K562 (cell line): ENCODE measurements around the gene CHD6. TPM values are rescaled to one million over a fixed set of nuclear protein-coding genes. Genes with fewer than 3 reads are reported as not detected.

Experiments used
- ATAC-seq: fragments of 200-7000 bp; cut with Tn5 transposase; 3 replicates; pipeline ENCODE4 v1.9.1; 2020; ENCODE audit warnings: moderate library complexity
- BruUV-seq: library from RNA; stranded (reverse); fragments of 400-500 nt; replicated peaks from 2 replicates; lab custom pipeline; 2021; lab: Mats Ljungman, UMichigan
- CTCF ChIA-PET: fragments of 300-600 bp; formaldehyde crosslinking; extraction: SDS; loops from one replicate; lab custom pipeline; 2021; ENCODE audit warnings: low intra/inter-chr PET ratio; lab: Yijun Ruan, JAX
- POLR2A ChIA-PET: fragments of 300-600, 350-650 bp; sonication (Branson Sonifier 250); formaldehyde crosslinking; extraction: SDS; loops from one replicate; lab custom pipeline; 2021; ENCODE audit warnings: antibody characterized with exemption, inconsistent platforms; lab: Yijun Ruan, JAX
- DNase-seq, 4 experiments: peaks; one replicate each; pipeline versions ENCODE4 v3.0.0 to v3.0.0-alpha.2; 2011 to 2018; ENCODE audit warnings: low spot score in 3 of 4, mixed read lengths in 3 of 4; ENCODE audit errors: extremely low read depth in 1 of 4
- FAIRE-seq: peaks from 2 replicates; lab custom pipeline; 2011; peaks lifted over from hg19 to GRCh38; lab: Jason Lieb, UNC
- H2AFZ ChIP-seq: 2 replicates; pipeline ENCODE4 v1.6.0; 2011; ENCODE audit warnings: low read depth, low read length, control low read depth, inconsistent platforms
- H3K27ac ChIP-seq: fragments of 200-600 bp; 3 replicates; pipeline ENCODE4 v1.8.0; 2011; ENCODE audit warnings: low read depth, mild to moderate bottlenecking, control low read depth, inconsistent platforms, low read length, moderate library complexity, mixed read lengths; ENCODE audit errors: extremely low read depth
- H3K27me3 ChIP-seq, 2 experiments: fragments of 300-600 bp in 1 of 2; 2 replicates in 1 of 2; 3 replicates in 1 of 2; pipeline versions ENCODE4 v1.6.0 to v1.8.0; 2011; ENCODE audit warnings: inconsistent platforms in 2 of 2, low read length in 2 of 2, mild to moderate bottlenecking in 1 of 2, mixed read lengths in 1 of 2, moderate library complexity in 1 of 2; ENCODE audit not compliant: control insufficient read depth in 2 of 2, insufficient read depth in 2 of 2
- H3K36me3 ChIP-seq: fragments of 300-600 bp; 3 replicates; pipeline ENCODE4 v1.8.0; 2011; ENCODE audit warnings: mild to moderate bottlenecking, low read length, inconsistent platforms; ENCODE audit not compliant: control insufficient read depth, insufficient read depth
- H3K4me1 ChIP-seq, 2 experiments: fragments of 200-600 bp in 1 of 2; replicated peaks in 1 of 2; 2 replicates in 1 of 2; 3 replicates in 1 of 2; pipeline versions ENCODE4 v1.5.1 to v1.8.0; 2011; ENCODE audit warnings: inconsistent platforms in 2 of 2, low read length in 2 of 2, mild to moderate bottlenecking in 1 of 2, mixed read lengths in 1 of 2, moderate library complexity in 1 of 2; ENCODE audit not compliant: control insufficient read depth in 2 of 2, insufficient read depth in 2 of 2
- H3K4me2 ChIP-seq: 2 replicates; pipeline ENCODE4 v1.6.1; 2011; ENCODE audit warnings: low read length, control low read depth, inconsistent platforms, mixed read lengths; ENCODE audit not compliant: insufficient read depth
- H3K4me3 ChIP-seq: fragments of 200-600 bp; sonication (generic), shearing (Covaris generic); 2 replicates; pipeline ENCODE4 v1.5.1; 2016; ENCODE audit warnings: control low read depth, inconsistent platforms
- H3K79me2 ChIP-seq: fragments of 200-600 bp; 3 replicates; pipeline ENCODE4 v1.8.0; 2011; ENCODE audit warnings: low read length, inconsistent platforms; ENCODE audit not compliant: control insufficient read depth, insufficient read depth
- H3K9ac ChIP-seq, 2 experiments: 2 replicates each; pipeline versions ENCODE4 v1.6.0 to v1.6.1; 2011; ENCODE audit warnings: low read depth in 2 of 2, low read length in 2 of 2, control low read depth in 1 of 2, inconsistent platforms in 1 of 2, mild to moderate bottlenecking in 1 of 2, mixed read lengths in 1 of 2; ENCODE audit not compliant: insufficient read depth in 1 of 2
- H3K9me1 ChIP-seq: one replicate; pipeline ENCODE4 v1.6.0; 2011; ENCODE audit warnings: inconsistent platforms, mild to moderate bottlenecking, low read length, moderate library complexity; ENCODE audit not compliant: control insufficient read depth, insufficient read depth
- H3K9me3 ChIP-seq: replicated peaks from 2 replicates; pipeline ENCODE4 v1.5.1; 2011; ENCODE audit warnings: low read depth, low read length, inconsistent platforms; ENCODE audit not compliant: control insufficient read depth, insufficient read depth
- H4K20me1 ChIP-seq: replicated peaks from 2 replicates; pipeline ENCODE4 v1.6.1; 2011; ENCODE audit warnings: low read length, inconsistent platforms, mixed read lengths; ENCODE audit not compliant: control insufficient read depth, insufficient read depth
- CREB1 ChIP-seq, 2 experiments: sonication (generic) in 1 of 2; formaldehyde crosslinking in 1 of 2; IDR thresholded peaks; 2 replicates each; pipeline versions ENCODE4 v1.6.1 to v1.8.0; 2012 to 2022; ENCODE audit warnings: inconsistent platforms in 1 of 2, mild to moderate bottlenecking in 1 of 2, missing genetic modification reagents in 1 of 2, moderate library complexity in 1 of 2
- HOMEZ ChIP-seq: fragments of 250-450 bp; sonication (Bioruptor Pico); IDR thresholded peaks from 2 replicates; pipeline ENCODE4 v1.4.0; 2020; ENCODE audit warnings: mild to moderate bottlenecking, moderate library complexity
- MYBL2 ChIP-seq, 2 experiments: fragments of 450-650 bp in 1 of 2; sonication (generic) in 1 of 2; formaldehyde crosslinking in 1 of 2; IDR thresholded peaks; 2 replicates each; pipeline versions ENCODE4 v1.6.1 to v1.8.1; 2017 to 2022; ENCODE audit warnings: borderline replicate concordance in 1 of 2, inconsistent platforms in 1 of 2, low read depth in 1 of 2, mild to moderate bottlenecking in 1 of 2, missing genetic modification reagents in 1 of 2, moderate library complexity in 1 of 2
- NFIC ChIP-seq: fragments of 450-650 bp; IDR thresholded peaks from 2 replicates; pipeline ENCODE4 v1.6.1; 2017; ENCODE audit warnings: mild to moderate bottlenecking, inconsistent platforms
- NONO ChIP-seq, 2 experiments: fragments of 200-400 bp in 1 of 2; fragments of 450-650 bp in 1 of 2; formaldehyde crosslinking in 1 of 2; IDR thresholded peaks; 2 replicates each; pipeline ENCODE4 v1.6.1; 2017; ENCODE audit warnings: low read depth in 2 of 2, mild to moderate bottlenecking in 2 of 2, moderate library complexity in 2 of 2, low read length in 1 of 2
- NR2C1 ChIP-seq, 2 experiments: fragments of 450-650 bp; IDR thresholded peaks; 2 replicates each; pipeline ENCODE4 v1.6.1; 2017; ENCODE audit warnings: mild to moderate bottlenecking in 2 of 2, antibody characterized with exemption in 1 of 2, inconsistent platforms in 1 of 2, missing compliant biosample characterization in 1 of 2, missing genetic modification characterization in 1 of 2
- POLR2G ChIP-seq: fragments of 200-400 bp; formaldehyde crosslinking; IDR thresholded peaks from 2 replicates; pipeline ENCODE4 v1.6.1; 2017; ENCODE audit warnings: low read depth, mild to moderate bottlenecking, antibody characterized with exemption, low read length, moderate library complexity
- TCF7L2 ChIP-seq: fragments of 150-350 bp; IDR thresholded peaks from 2 replicates; pipeline ENCODE4 v1.6.1; 2016; ENCODE audit warnings: low read depth, mild to moderate bottlenecking, low read length, moderate library complexity
- WGBS: fragments of 100-300 bp; shearing (Covaris generic); methylation state at CpG from one replicate; pipeline ENCODE4 v1.1.6; 2016; ENCODE audit warnings: low coverage, mixed read lengths; ENCODE audit not compliant: insufficient coverage; ENCODE audit errors: missing lambda C conversion rate; 5-methylcytosine and 5-hydroxymethylcytosine counted together
- in situ Hi-C: fragments of 300-500 bp; cut with MboI; formaldehyde crosslinking; loops from 4 replicates; pipeline ENCODE4 v1.15.0; 2018; ENCODE audit warnings: inconsistent platforms, mixed read lengths
- intact Hi-C: fragments of 100-400 bp; cut with micrococcal nuclease; formaldehyde crosslinking; loops from 2 replicates; pipeline ENCODE4 v1.14.2; 2022
- polyA plus RNA-seq, 8 experiments: library from polyadenylated mRNA; depleted of rRNA in 4 of 8; stranded (reverse) in 5 of 8; unstranded in 3 of 8; fragments of >200 nt; fragmentation: Nextera tagmentation in 2 of 8; fragmentation: Illumina TruSeq in 1 of 8; extraction: Ambion mirVana in 2 of 8; extraction: Trizol in 1 of 8; gene quantifications; 2 replicates each; pipeline versions ENCODE4 v1.2.1 to v1.2.3, GENCODE V29; 2011 to 2014; ENCODE audit warnings: inconsistent platforms in 1 of 8, missing spikeins in 1 of 8
- total RNA-seq, 7 experiments: library from RNA; depleted of rRNA in 6 of 7; stranded (reverse); fragments of >200 nt in 6 of 7; fragmentation: Illumina TruSeq in 2 of 7; extraction: Trizol in 2 of 7; gene quantifications; 2 replicates each; pipeline versions ENCODE4 v1.2.1 to v1.2.3, GENCODE V29; 2011 to 2021; ENCODE audit warnings: low replicate concordance in 1 of 7

The CHD6 gene
- total and polyA plus RNA-seq, 9 of the 15 experiments (the other 6 are each of a cell fraction or from before 2014, with no cell fraction given) = 3.9 to 24.2 (median 12.8) TPM

DNA sequence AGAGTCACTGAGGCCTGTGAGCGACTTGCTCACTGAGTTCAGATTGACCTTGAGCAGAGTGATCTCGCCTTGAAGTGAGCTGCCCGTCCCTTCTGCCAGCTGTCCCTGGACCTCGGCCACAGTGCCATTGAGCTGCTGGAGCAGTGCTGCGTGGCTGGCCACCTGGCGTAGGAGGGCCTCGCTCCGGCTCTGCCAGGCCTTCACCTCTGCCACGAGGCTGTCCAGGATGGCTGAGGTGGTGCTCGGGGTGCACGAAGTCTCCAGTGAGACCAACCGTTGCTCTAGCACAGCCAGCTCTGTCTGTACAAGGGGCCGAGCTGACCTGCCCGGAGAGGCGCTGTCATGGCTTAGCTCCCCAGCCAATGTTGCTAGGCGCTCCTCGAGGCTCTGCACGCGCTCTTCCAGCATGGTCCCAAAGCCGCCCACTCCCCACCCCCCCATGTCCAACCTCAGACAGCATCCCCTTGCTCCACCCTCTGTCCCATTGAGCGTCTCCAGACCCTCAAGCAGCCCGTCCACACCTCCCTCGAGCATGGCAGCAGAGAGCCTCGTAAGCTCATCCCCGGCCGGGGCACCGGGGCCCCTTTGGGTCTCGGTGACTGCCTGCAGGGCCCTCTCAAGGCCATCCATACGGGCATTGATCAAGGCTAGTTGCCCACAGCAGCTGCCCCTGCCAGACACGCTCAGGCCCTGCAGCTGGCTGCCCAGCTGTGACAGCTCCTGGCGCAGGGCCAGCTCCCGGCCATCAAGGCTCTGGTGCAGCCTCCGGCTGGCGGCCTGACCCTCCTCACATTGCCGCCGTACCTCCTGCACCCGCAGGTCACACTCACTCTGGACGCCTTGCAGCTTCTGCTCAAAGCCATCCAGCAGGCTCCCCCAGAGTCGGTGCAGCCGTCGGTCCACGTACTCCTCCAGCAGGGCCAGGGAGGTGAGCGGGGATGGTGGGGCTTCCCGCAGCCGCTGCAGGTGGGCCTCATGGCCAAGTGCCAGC, 256.1 kb downstream of the CHD6 start:
- in situ Hi-C loops (no loop called here), intact Hi-C loops (no loop called here)
- Histone ChIP-seq H3K36me3 (no peaks in the 10 kb centered on the region), H3K27me3 (peaks cover 18 to 52% of the 10 kb centered on the region in 2 experiments; a peak in 4 of 5 replicates), H3K4me2 (no peak overlapping the region), H3K4me1 (peaks cover 0 to 35% of the 10 kb centered on the region in 2 experiments; a peak in 2 of 5 replicates), H3K4me3 (no peak overlapping the region), H2AFZ (no peak overlapping the region), H3K9me3 (no peaks in the 10 kb centered on the region), H3K27ac (no peak overlapping the region), H3K79me2 (no peaks in the 10 kb centered on the region), H3K9me1 (no peaks in the 10 kb centered on the region), H3K9ac (0 out of 4 replicates have a peak overlapping the region, but pooled peaks of 1 of the 2 experiments have one; percentile 31), H4K20me1 (peaks cover 18% of the 10 kb centered on the region)
- FAIRE-seq = no peak
- no TSS peak for BruUV-seq
- DNase-seq = peak in 1 of 4 experiments; percentile 32
- CTCF ChIA-PET = no interaction called here
- ATAC-seq = peak; percentile 17
- 12% methylated on average over 40 of the region's 45 CpGs for WGBS
- POLR2A ChIA-PET = interaction anchor here (0.6 kb wide), 3 partner anchors 26 to 138 kb away, joined by 3 read pairs; no protein-coding TSS in a partner anchor
- TF ChIP-seq POLR2G (peak; percentile 71), NONO (IDR thresholded peaks at IDR 0.05; ENCODE audit: low read depth in 2 of 2, low read length in 1 of 2) (no peak), NR2C1 (IDR thresholded peaks at IDR 0.05) (no peak), NR2C1 (tag; IDR thresholded peaks at IDR 0.05) (no peak), HOMEZ (CRISPR knock-in tag) (no peak), NFIC (peak; percentile 86), TCF7L2 (no peak), CREB1 (IDR thresholded peaks at IDR 0.05) (no peak), CREB1 (CRISPR knock-in tag; IDR thresholded peaks at IDR 0.05) (no peak), MYBL2 (IDR thresholded peaks at IDR 0.05; ENCODE audit: low read depth) (no peak), MYBL2 (CRISPR knock-in tag; IDR thresholded peaks at IDR 0.05; ENCODE audit: borderline replicate concordance) (no peak)
